Measurements from ENCODE around the gene RINL.

RINL gene

DNA sequence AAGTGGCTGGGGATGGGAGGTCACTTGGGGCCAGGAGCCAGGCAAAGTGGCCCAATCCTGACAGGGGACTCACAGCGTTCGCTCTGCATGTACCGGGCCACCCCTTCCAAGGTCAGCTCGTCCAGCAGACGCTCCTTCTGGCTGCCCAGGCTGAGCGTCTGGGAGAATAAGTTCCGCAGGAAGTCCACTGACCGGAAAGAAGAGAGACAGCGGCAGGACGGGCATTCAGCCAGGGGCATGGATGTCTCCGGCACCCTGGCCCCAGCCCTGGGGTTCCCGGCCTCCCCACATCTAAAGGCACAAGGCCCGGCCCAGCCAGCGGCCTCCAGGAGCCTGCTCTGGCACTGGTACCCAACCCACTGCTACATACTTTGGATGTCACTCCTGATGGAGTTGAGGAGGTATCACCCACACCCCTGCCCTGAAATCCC, 15.3 kb upstream of the RINL start:
- ATAC-seq (ENCODE audit: low read depth) (no peak), DNase-seq (ENCODE audit: low spot score) (no peak)
- Histone ChIP-seq H3K36me3 (ENCODE audit: low read depth) (no peaks in the 10 kb centered on the region), H3K9me3 (ENCODE audit: severe bottlenecking) (no peaks in the 10 kb centered on the region), H3K4me3 (ENCODE audit: severe bottlenecking) (no peak overlapping the region), H3K27ac (ENCODE audit: poor library complexity, severe bottlenecking) (no peak overlapping the region), H3K27me3 (ENCODE audit: insufficient read depth, poor library complexity, severe bottlenecking) (no peaks in the 10 kb centered on the region), H3K4me1 (ENCODE audit: insufficient read depth, poor library complexity, severe bottlenecking) (no peaks in the 10 kb centered on the region)
- TF ChIP-seq, protein P1, sequence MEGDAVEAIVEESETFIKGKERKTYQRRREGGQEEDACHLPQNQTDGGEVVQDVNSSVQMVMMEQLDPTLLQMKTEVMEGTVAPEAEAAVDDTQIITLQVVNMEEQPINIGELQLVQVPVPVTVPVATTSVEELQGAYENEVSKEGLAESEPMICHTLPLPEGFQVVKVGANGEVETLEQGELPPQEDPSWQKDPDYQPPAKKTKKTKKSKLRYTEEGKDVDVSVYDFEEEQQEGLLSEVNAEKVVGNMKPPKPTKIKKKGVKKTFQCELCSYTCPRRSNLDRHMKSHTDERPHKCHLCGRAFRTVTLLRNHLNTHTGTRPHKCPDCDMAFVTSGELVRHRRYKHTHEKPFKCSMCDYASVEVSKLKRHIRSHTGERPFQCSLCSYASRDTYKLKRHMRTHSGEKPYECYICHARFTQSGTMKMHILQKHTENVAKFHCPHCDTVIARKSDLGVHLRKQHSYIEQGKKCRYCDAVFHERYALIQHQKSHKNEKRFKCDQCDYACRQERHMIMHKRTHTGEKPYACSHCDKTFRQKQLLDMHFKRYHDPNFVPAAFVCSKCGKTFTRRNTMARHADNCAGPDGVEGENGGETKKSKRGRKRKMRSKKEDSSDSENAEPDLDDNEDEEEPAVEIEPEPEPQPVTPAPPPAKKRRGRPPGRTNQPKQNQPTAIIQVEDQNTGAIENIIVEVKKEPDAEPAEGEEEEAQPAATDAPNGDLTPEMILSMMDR (IDR thresholded peaks at IDR 0.05; ENCODE audit: poor library complexity, severe bottlenecking) = no peak

DNA sequence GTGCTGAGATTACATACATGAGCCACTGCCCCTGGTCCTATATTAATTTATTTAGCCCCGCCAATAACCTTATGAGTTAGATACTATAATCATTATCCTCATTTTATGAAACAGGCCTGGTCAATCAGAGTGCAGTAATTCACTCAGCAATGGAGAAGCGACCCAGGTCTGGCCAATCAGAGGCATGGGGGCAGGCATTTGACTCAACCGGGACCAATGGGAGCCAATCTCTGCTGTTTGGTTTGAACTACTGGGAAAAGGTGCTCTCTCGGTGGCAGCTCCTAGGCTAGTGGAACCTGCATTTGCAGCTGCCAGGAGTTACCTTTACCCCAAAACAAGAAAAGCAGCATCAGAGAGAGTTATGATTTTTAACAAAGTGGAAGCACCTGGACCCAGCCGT, 14.8 kb upstream of the RINL start:
- H3K36me3 ChIP-seq (ENCODE audit: low read depth) = no peaks in the 10 kb centered on the region

DNA sequence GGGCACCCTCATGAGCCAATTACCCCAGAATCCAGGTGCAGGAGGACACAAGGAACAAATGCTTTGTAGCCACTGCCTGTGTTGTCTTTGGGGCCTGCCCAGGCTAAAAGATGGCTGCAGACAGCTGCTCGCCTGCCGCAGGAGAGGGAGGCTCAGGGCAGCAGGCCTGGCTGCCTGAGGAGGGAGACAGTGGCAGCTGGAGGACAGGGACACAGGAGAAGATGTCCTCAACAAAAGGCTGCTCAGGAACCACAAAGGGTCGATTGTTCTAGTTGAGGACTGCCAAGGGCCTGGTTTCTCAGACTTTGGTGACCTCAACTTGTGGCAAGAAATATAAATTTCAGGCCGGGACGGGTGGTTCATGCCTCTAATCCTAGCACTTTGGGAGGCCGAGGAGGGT, 13.7 kb upstream of the RINL start:
- Histone ChIP-seq H3K27me3 (ENCODE audit: insufficient read depth, poor library complexity, severe bottlenecking) (no peaks in the 10 kb centered on the region), H3K4me3 (ENCODE audit: severe bottlenecking) (no peak overlapping the region), H3K9me3 (ENCODE audit: severe bottlenecking) (no peaks in the 10 kb centered on the region), H3K36me3 (ENCODE audit: low read depth) (no peaks in the 10 kb centered on the region), H3K4me1 (ENCODE audit: insufficient read depth, poor library complexity, severe bottlenecking) (no peaks in the 10 kb centered on the region), H3K27ac (ENCODE audit: poor library complexity, severe bottlenecking) (no peak overlapping the region)
- no peak for DNase-seq (ENCODE audit: low spot score)
- no peak for ATAC-seq (ENCODE audit: low read depth)
- TF ChIP-seq, protein P1 (IDR thresholded peaks at IDR 0.05; ENCODE audit: poor library complexity, severe bottlenecking) = no peak

More for the DNA sequence above, 14.8 kb upstream of the RINL start:
- ATAC-seq (ENCODE audit: low read depth) (no peak), DNase-seq (ENCODE audit: low spot score) (no peak)
- Histone ChIP-seq H3K4me3 (ENCODE audit: severe bottlenecking) (no peak overlapping the region), H3K9me3 (ENCODE audit: severe bottlenecking) (no peaks in the 10 kb centered on the region), H3K4me1 (ENCODE audit: insufficient read depth, poor library complexity, severe bottlenecking) (no peaks in the 10 kb centered on the region), H3K27ac (ENCODE audit: poor library complexity, severe bottlenecking) (no peak overlapping the region), H3K27me3 (ENCODE audit: insufficient read depth, poor library complexity, severe bottlenecking) (no peaks in the 10 kb centered on the region)
- TF ChIP-seq, protein P1 (IDR thresholded peaks at IDR 0.05; ENCODE audit: poor library complexity, severe bottlenecking) = no peak

DNA sequence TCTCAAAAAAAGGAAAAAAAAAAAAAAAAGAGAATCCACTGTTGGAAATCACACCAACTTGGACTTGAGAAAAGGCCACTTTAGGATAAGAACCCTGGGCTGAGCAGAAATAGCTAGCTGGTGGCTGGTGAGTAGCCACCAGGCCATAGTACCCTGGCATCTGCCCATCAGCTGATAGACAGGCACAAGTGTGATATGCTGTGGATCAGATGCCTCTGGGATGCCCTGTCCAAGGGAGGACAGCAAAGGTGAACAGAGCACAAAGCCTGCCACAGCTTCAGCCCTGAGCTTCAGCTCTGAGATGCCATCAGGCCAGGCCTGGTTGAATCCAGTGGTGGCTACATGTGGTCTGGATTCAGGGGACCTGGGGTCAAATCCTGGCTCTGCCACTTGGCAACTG, 12.6 kb upstream of the RINL start:
- TF ChIP-seq, protein P1 (IDR thresholded peaks at IDR 0.05; ENCODE audit: poor library complexity, severe bottlenecking) = no peak
- H3K27me3 ChIP-seq (ENCODE audit: insufficient read depth, poor library complexity, severe bottlenecking) = no peaks in the 10 kb centered on the region
- DNase-seq (ENCODE audit: low spot score) (no peak), ATAC-seq (ENCODE audit: low read depth) (no peak)
- no peak overlapping the region for H3K4me3 ChIP-seq (ENCODE audit: severe bottlenecking)
- no peaks in the 10 kb centered on the region for H3K4me1 ChIP-seq (ENCODE audit: insufficient read depth, poor library complexity, severe bottlenecking)
- no peaks in the 10 kb centered on the region for H3K9me3 ChIP-seq (ENCODE audit: severe bottlenecking)
- H3K27ac ChIP-seq (ENCODE audit: poor library complexity, severe bottlenecking) = no peak overlapping the region
- no peaks in the 10 kb centered on the region for H3K36me3 ChIP-seq (ENCODE audit: low read depth)

DNA sequence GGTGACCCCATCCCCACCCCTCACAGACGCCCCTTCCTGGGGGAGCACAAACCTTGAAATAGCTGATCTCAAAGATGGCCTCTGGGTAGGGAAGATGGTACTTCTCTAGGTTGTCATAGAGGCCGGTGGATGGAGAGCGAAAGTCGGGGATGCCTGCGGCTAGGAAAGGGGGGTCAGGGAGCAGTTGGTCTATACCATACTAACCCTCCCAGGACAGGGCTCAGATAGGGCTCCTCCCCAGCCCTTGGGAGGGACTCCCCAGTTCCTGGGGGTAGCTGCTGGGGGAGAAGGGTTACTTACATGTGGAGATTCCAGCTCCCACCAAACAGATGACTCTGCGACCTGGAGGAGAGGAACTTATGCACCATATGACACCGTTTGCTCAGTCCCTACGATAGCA, 11.7 kb upstream of the RINL start:
- H3K4me1 ChIP-seq (ENCODE audit: insufficient read depth, poor library complexity, severe bottlenecking) = no peaks in the 10 kb centered on the region
- no peak overlapping the region for H3K27ac ChIP-seq (ENCODE audit: poor library complexity, severe bottlenecking)
- TF ChIP-seq, protein P1 (IDR thresholded peaks at IDR 0.05; ENCODE audit: poor library complexity, severe bottlenecking) = no peak
- H3K9me3 ChIP-seq (ENCODE audit: severe bottlenecking) = no peaks in the 10 kb centered on the region
- H3K27me3 ChIP-seq (ENCODE audit: insufficient read depth, poor library complexity, severe bottlenecking) = no peaks in the 10 kb centered on the region
- H3K4me3 ChIP-seq (ENCODE audit: severe bottlenecking) = no peak overlapping the region
- no peak for DNase-seq (ENCODE audit: low spot score)
- H3K36me3 ChIP-seq (ENCODE audit: low read depth) = no peaks in the 10 kb centered on the region
- ATAC-seq (ENCODE audit: low read depth) = no peak
